K562 (cell line): ENCODE data around the gene LAG3. TPM values are rescaled to one million over a fixed set of nuclear protein-coding genes. Genes with fewer than 3 reads are reported as not detected.

Source experiments
- ARID1B ChIP-seq: fragments of 450-650 bp; IDR thresholded peaks from 2 replicates; pipeline ENCODE4 v1.6.1; 2016; ENCODE audit warnings: antibody characterized with exemption, mild to moderate bottlenecking, inconsistent platforms
- ATF1 ChIP-seq, 2 experiments: fragments of 450-650 bp in 1 of 2; IDR thresholded peaks; 2 replicates each; pipeline ENCODE4 v1.6.1; 2016; ENCODE audit warnings: missing compliant biosample characterization in 1 of 2, missing genetic modification characterization in 1 of 2
- BRD4 ChIP-seq: fragments of 200-600 bp; sonication (generic); IDR thresholded peaks from 2 replicates; pipeline ENCODE4 v1.6.1; 2017; ENCODE audit warnings: inconsistent platforms
- ELF4 ChIP-seq: fragments of 450-650 bp; formaldehyde crosslinking; IDR thresholded peaks from 2 replicates; pipeline ENCODE4 v1.4.0; 2022; ENCODE audit warnings: missing genetic modification characterization
- HLTF ChIP-seq: fragments of 450-650 bp; IDR thresholded peaks from 2 replicates; pipeline ENCODE4 v1.6.1; 2016
- KLF1 ChIP-seq: fragments of 450-650 bp; IDR thresholded peaks from 2 replicates; pipeline ENCODE4 v1.6.1; 2016; ENCODE audit warnings: missing genetic modification characterization, missing compliant biosample characterization
- NR3C1 ChIP-seq: sonication (generic); formaldehyde crosslinking; IDR thresholded peaks from 2 replicates; pipeline ENCODE4 v1.8.1; 2022; ENCODE audit warnings: missing genetic modification reagents
- PTRF ChIP-seq: fragments of 450-650 bp; IDR thresholded peaks from 2 replicates; pipeline ENCODE4 v1.6.1; 2016; ENCODE audit warnings: mild to moderate bottlenecking, missing genetic modification characterization, missing compliant biosample characterization
- RBBP5 ChIP-seq: fragments of 200-600 bp; sonication (generic); IDR thresholded peaks from 2 replicates; pipeline ENCODE4 v1.6.1; 2012; ENCODE audit warnings: borderline replicate concordance, mild to moderate bottlenecking, low read length, control low read depth, inconsistent platforms; ENCODE audit not compliant: insufficient read depth, poor library complexity, severe bottlenecking
- RBFOX2 ChIP-seq: fragments of 200-400 bp; formaldehyde crosslinking; IDR thresholded peaks from 2 replicates; pipeline ENCODE4 v1.6.1; 2017; ENCODE audit warnings: low read depth, mild to moderate bottlenecking, low read length, moderate library complexity
- RFX5 ChIP-seq: IDR thresholded peaks from 2 replicates; pipeline ENCODE4 v1.6.1; 2011; ENCODE audit warnings: low read depth, mild to moderate bottlenecking, improper control_type of control experiment, low read length
- RREB1 ChIP-seq: fragments of 250-450 bp; sonication (Bioruptor Pico); IDR thresholded peaks from 2 replicates; pipeline ENCODE4 v1.4.0; 2020
- SMARCA4 ChIP-seq: fragments of 450-650 bp; IDR thresholded peaks from 2 replicates; pipeline ENCODE4 v1.6.1; 2016
- SMARCE1 ChIP-seq: fragments of 450-650 bp; IDR thresholded peaks from 2 replicates; pipeline ENCODE4 v1.7.1; 2016; ENCODE audit warnings: mild to moderate bottlenecking
- TBP ChIP-seq: optimal IDR thresholded peaks from 2 replicates; pipeline ENCODE3; 2011; ENCODE audit warnings: low read depth, low read length, improper control_type of control experiment
- TFAM ChIP-seq: fragments of 250-450 bp; sonication (Bioruptor Pico); conservative IDR thresholded peaks from 2 replicates; pipeline ENCODE4 v1.5.0; 2021; ENCODE audit warnings: mild to moderate bottlenecking, moderate library complexity
- ZBTB9 ChIP-seq: fragments of 450-650 bp; formaldehyde crosslinking; IDR thresholded peaks from 2 replicates; pipeline ENCODE4 v1.4.0; 2020; ENCODE audit warnings: mild to moderate bottlenecking, moderate library complexity
- ZNF239 ChIP-seq: fragments of 250-450 bp; sonication (Bioruptor Pico); IDR thresholded peaks from 2 replicates; pipeline ENCODE4 v1.4.0; 2020; ENCODE audit warnings: mild to moderate bottlenecking
- ZNF511 ChIP-seq: sonication (generic); formaldehyde crosslinking; IDR thresholded peaks from 2 replicates; pipeline ENCODE4 v1.8.0; 2022; ENCODE audit warnings: mild to moderate bottlenecking, missing genetic modification reagents
- ZNF77 ChIP-seq: fragments of 250-450 bp; sonication (Bioruptor Pico); IDR thresholded peaks from 2 replicates; pipeline ENCODE4 v1.5.0; 2020
- polyA plus RNA-seq, 8 experiments: library from polyadenylated mRNA; depleted of rRNA in 4 of 8; stranded (reverse) in 5 of 8; unstranded in 3 of 8; fragments of >200 nt; fragmentation: Nextera tagmentation in 2 of 8; fragmentation: Illumina TruSeq in 1 of 8; extraction: Ambion mirVana in 2 of 8; extraction: Trizol in 1 of 8; gene quantifications; 2 replicates each; pipeline versions ENCODE4 v1.2.1 to v1.2.3, GENCODE V29; 2011 to 2014; ENCODE audit warnings: inconsistent platforms in 1 of 8, missing spikeins in 1 of 8
- total RNA-seq, 7 experiments: library from RNA; depleted of rRNA in 6 of 7; stranded (reverse); fragments of >200 nt in 6 of 7; fragmentation: Illumina TruSeq in 2 of 7; extraction: Trizol in 2 of 7; gene quantifications; 2 replicates each; pipeline versions ENCODE4 v1.2.1 to v1.2.3, GENCODE V29; 2011 to 2021; ENCODE audit warnings: low replicate concordance in 1 of 7
- TF ChIP-seq, protein P1 (sequence below): IDR thresholded peaks from 2 replicates; pipeline ENCODE4 v1.6.1; 2014; ENCODE audit warnings: antibody characterized with exemption

LAG3 gene
- total and polyA plus RNA-seq, 9 of the 15 experiments (the other 6 are each of a cell fraction or from before 2014, with no cell fraction given): 0.07 to 0.66 (median 0.09) TPM; not detected in 1

DNA sequence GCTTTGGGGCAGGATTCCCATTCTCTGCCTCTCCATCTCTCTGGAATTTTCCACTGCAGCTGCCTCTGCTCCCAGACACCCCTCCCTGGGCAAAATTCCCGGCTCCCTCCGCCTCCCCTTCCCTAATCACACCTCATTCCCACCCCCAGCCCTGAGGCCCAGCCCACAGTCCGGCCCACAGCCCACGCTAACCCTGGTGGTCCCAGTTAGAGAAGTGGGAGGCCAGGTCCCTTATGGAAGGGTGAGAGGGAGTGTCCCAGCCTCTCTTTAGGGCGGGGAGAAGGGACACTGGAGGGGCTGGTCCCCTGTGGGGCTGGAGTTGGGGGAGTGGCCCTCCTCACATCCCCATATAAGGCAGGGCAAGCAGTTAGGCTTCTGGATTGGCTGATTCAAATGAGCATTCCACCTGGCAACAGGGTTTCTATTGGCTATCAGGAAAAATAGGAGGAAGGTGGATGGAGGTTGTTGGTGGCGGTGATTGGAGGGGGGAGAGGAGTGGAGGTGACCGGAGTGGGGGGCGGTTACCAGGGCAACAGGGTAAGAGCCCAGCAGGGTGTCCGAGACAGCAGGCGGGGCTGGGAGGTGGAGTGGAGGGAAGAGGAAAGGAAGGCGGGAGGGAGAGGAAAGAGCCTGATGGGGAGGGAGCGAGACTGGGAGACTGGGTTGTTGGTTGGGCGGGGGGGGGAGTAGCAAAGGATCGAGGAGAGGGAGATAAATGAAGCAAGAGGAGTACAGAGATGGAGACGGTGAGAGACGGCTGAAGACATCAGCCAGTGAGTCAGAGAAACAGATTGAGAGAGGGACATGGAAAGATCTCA, 8.1 kb upstream of the LAG3 start (continued):
- TF ChIP-seq ZBTB9 (CRISPR knock-in tag): no peak
- no peak for TF ChIP-seq ATF1 (CRISPR knock-in tag; IDR thresholded peaks at IDR 0.05)
- no peak; the same call in 1 of the 2 replicates for TF ChIP-seq ATF1 (tag; IDR thresholded peaks at IDR 0.05)
- TF ChIP-seq RFX5: peak; percentile 98
- TF ChIP-seq SMARCA4: no peak
- no peak for TF ChIP-seq ZNF239 (CRISPR knock-in tag)
- TF ChIP-seq NR3C1 (CRISPR knock-in tag): no peak
- no peak for TF ChIP-seq SMARCE1
- TF ChIP-seq ZNF511 (CRISPR knock-in tag): no peak
- no peak for TF ChIP-seq TFAM
- peak; percentile 14 for TF ChIP-seq TBP
- TF ChIP-seq RBFOX2: peak; percentile 52; the same call in 1 of the 2 replicates
- TF ChIP-seq ELF4 (CRISPR knock-in tag): 0 out of 2 replicates have a peak, but pooled peaks have one; percentile 24
- no peak for TF ChIP-seq ZNF77
- TF ChIP-seq, protein P1, sequence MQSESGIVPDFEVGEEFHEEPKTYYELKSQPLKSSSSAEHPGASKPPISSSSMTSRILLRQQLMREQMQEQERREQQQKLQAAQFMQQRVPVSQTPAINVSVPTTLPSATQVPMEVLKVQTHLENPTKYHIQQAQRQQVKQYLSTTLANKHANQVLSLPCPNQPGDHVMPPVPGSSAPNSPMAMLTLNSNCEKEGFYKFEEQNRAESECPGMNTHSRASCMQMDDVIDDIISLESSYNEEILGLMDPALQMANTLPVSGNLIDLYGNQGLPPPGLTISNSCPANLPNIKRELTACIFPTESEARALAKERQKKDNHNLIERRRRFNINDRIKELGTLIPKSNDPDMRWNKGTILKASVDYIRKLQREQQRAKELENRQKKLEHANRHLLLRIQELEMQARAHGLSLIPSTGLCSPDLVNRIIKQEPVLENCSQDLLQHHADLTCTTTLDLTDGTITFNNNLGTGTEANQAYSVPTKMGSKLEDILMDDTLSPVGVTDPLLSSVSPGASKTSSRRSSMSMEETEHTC: no peak
- TF ChIP-seq ARID1B: no peak; the same call in 1 of the 2 replicates
- peak; percentile 73; the same call in 1 of the 2 replicates for TF ChIP-seq HLTF
- no peak for TF ChIP-seq BRD4
- no peak for TF ChIP-seq PTRF (tag)
- TF ChIP-seq KLF1: no peak
- TF ChIP-seq RBBP5: no peak
- TF ChIP-seq RREB1 (CRISPR knock-in tag): no peak
